Epithelial cell of proximal tubule (primary cell): ENCODE results near the gene ZNF511. TPM values are rescaled to one million over a fixed set of nuclear protein-coding genes. Genes with fewer than 3 reads are reported as not detected.

ENCODE experiments used
- DNase-seq: peaks from one replicate; pipeline ENCODE4 v3.0.0-alpha.2; 2011; ENCODE audit warnings: low read depth
- H3K4me3 ChIP-seq: 2 replicates; pipeline ENCODE4 v1.5.1; 2011; ENCODE audit warnings: low read depth, mild to moderate bottlenecking, low read length
- total RNA-seq: library from RNA; depleted of rRNA; stranded (reverse); fragments of >200 nt; gene quantifications from 2 replicates; pipeline ENCODE4 v1.2.3, GENCODE V29; 2015
- TF ChIP-seq, protein P1 (sequence below): conservative IDR thresholded peaks from 2 replicates; pipeline ENCODE4 v1.5.1; 2012; ENCODE audit warnings: low read depth, mild to moderate bottlenecking, low read length

ZNF511 gene
- total RNA-seq, 1 donor from 2014 or later = 28.8 TPM

DNA sequence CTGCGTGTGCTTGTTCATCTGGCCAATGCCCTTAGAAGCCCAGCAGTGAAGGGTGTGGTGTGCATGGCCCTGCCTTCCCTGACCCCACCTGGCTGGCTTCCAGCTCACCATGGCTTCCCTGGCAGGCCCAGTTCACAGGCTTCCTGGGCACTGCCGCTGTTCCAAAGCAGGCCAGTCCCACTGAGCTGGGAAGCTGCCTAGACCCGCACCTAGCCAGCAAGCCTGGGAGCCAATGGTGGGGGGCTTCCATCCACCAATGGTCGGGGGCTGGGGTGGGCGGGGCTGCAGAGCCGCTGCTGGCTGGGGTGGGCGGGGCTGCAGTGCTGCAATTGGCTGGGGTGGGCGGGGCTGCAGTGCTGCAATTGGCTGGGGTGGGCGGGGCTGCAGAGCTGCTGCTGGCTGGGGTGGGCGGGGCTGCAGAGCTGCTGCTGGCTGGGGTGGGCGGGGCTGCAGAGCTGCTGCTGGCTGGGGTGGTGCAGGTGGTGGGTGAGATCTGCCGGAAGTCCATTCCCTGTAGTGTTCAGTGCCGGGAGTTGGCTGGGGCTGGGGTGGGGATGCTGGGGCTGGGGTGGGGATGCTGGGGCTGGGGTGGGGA is 15.6 kb downstream of the ZNF511 start:
- peak overlapping the region; percentile 58 for H3K4me3 ChIP-seq
- no peak for DNase-seq
- TF ChIP-seq, protein P1, sequence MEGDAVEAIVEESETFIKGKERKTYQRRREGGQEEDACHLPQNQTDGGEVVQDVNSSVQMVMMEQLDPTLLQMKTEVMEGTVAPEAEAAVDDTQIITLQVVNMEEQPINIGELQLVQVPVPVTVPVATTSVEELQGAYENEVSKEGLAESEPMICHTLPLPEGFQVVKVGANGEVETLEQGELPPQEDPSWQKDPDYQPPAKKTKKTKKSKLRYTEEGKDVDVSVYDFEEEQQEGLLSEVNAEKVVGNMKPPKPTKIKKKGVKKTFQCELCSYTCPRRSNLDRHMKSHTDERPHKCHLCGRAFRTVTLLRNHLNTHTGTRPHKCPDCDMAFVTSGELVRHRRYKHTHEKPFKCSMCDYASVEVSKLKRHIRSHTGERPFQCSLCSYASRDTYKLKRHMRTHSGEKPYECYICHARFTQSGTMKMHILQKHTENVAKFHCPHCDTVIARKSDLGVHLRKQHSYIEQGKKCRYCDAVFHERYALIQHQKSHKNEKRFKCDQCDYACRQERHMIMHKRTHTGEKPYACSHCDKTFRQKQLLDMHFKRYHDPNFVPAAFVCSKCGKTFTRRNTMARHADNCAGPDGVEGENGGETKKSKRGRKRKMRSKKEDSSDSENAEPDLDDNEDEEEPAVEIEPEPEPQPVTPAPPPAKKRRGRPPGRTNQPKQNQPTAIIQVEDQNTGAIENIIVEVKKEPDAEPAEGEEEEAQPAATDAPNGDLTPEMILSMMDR = no peak

- no peak for DNase-seq
- TF ChIP-seq, protein P1 = no peak
- H3K4me3 ChIP-seq = peak overlapping the region; percentile 51
These were observed 16.1 kb downstream of the ZNF511 start for GRCh38 chr10:133324857-133325260.

DNA sequence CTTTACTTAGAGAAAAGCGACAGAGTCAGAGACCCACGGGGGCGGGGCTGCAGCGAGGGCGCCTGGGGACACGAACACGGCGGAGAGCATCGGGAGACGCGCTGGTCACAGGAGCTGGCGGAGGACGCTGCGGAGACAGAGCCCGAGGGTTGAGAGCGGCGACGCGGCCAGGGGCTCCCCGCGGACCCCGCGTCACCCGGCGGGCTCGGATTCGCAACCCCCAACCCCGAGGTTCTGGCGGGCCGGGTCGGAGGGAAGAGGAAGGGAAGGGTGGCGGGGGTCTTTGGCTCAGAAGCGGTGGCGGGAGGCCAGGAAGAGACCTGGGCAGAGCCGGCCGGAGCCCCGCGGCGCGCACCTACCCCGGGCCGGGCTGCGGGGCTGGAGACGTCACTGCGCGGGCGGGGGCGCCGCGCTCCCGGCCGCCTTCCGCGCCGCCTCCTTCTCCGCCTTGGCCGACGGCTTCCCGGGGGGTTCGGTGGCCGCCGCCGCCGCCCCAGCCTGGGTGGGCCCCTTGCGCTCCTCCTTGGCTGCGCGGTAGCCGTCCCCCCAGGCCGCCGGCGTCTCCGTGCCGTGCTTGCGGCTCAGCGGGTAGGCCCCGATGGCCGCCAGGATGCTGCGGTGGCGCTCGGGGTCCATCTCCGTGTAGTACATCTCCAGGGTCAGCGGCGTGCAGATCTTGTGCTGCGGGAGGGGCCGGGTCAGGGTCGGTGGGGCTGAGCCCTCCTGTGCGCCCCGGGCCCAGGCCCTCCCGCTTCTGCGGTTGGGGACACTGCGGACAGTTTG is 16.9 kb downstream of the ZNF511 start:
- H3K4me3 ChIP-seq = peak overlapping the region; percentile 51
- TF ChIP-seq, protein P1 = no peak
- DNase-seq = no peak

DNA sequence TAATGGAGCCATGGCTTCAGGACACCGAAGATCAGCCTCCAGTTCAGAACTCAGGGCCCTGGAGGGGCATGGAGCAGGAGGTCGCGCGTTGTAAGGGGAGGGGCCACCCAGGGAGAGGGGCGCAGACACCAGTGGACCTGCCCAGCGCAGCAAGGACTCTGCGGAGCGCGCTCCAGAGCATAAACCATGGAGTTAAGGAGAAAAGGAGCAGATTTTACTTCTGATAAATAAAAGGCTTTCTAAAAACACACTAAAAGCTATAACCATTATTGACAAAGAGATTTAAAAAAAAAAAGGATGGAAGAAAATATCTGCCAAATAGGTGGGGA is 17.5 kb downstream of the ZNF511 start:
- H3K4me3 ChIP-seq = peak overlapping the region; percentile 26
- no peak for DNase-seq
- TF ChIP-seq, protein P1 = no peak

DNA sequence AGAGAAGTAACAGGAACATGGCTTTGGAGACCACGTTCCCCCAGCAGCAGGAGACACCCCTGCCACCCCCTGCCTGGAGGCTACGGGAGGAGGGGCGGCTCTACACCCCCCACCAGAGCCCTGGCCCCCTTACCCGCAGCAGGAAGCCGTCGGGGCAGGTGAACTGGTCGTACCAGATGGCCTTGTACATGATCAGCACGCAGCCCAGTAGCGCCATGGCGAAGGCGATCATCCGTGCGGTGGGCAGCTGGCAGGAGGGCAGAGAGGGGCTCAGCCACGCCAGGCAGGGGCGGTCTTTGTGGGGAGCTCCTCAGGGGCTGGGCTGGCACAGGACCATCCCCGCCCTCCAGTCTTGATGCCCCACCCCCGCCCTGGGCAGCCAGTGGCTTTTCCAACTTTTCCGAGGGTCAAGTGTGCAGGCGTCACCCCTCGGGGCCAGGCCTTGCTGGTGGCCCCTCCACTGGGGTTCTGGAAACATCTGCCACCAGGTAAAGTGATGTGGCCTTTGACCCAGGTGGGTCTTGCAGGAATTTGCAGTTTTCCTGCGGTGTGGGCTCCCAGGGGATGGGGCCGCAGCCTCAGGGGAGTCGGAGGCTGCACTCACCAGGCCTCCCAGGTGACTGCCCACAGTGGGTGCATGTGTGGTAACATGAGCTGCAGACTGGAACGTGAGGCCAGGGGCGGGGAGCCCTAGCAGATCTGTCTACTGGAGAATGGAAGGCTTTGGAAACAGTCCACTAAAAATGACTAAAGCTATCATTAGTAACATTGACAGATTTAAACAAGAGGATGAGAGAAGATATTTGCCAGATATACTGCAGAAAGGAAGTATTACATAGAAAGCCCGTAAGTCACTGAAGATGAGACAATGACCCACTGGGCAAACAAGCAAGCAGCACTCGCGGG is 18.3 kb downstream of the ZNF511 start:
- DNase-seq = no peak
- TF ChIP-seq, protein P1 = no peak

GRCh38 chr10:133327651-133328357 is 19.1 kb downstream of the ZNF511 start:
- TF ChIP-seq, protein P1 = no peak
- H3K4me3 ChIP-seq = no peak overlapping the region
- DNase-seq = no peak

More for the DNA sequence above, 18.3 kb downstream of the ZNF511 start:
- H3K4me3 ChIP-seq = no peak overlapping the region
